Common myeloid progenitor, CD34-positive (primary cell): ENCODE results near the gene SFXN1.
A peak's percentile ranks its signal among the peaks of the same experiment; 100 is the strongest.

Source experiments
- CTCF ChIA-PET: fragments of 350-600 bp; sonication (Branson Sonifier 250); formaldehyde crosslinking; loops from one replicate; lab custom pipeline; 2021; ENCODE audit warnings: antibody characterized with exemption; lab: Charles Lee
- POLR2A ChIA-PET: fragments of 350-600 bp; sonication (Branson Sonifier 250); formaldehyde crosslinking; loops from one replicate; lab custom pipeline; 2021; ENCODE audit warnings: antibody characterized with exemption; lab: Charles Lee
- DNase-seq, 3 donors: peaks; one replicate each; pipeline versions ENCODE4 v3.0.0 to v3.0.0-alpha.2; 2013
- H3K27ac ChIP-seq, 2 experiments: 1 replicate in 1 of 2; 2 replicates in 1 of 2; pipeline ENCODE4 v1.7.0; 2013; ENCODE audit warnings: inconsistent platforms in 2 of 2, low read length in 2 of 2, mild to moderate bottlenecking in 2 of 2, low read depth in 1 of 2, moderate library complexity in 1 of 2; ENCODE audit not compliant: severe bottlenecking in 2 of 2, insufficient read depth in 1 of 2, poor library complexity in 1 of 2
- H3K27me3 ChIP-seq, 5 experiments: replicated peaks in 2 of 5; 1 replicate in 3 of 5; 2 replicates in 2 of 5; pipeline versions ENCODE4 v1.6.1 to v1.7.0; 2013; ENCODE audit warnings: low read length in 4 of 5, mild to moderate bottlenecking in 2 of 5, moderate library complexity in 2 of 5, inconsistent platforms in 1 of 5; ENCODE audit not compliant: insufficient read depth in 5 of 5, control insufficient read depth in 4 of 5
- H3K36me3 ChIP-seq, 4 experiments: 1 replicate in 2 of 4; 2 replicates in 2 of 4; pipeline versions ENCODE4 v1.6.1 to v1.7.0; 2013; ENCODE audit warnings: low read length in 3 of 4, control low read depth in 1 of 4, mild to moderate bottlenecking in 1 of 4; ENCODE audit not compliant: control insufficient read depth in 4 of 4, insufficient read depth in 4 of 4
- H3K4me1 ChIP-seq, 4 experiments: 1 replicate in 3 of 4; 2 replicates in 1 of 4; pipeline versions ENCODE4 v1.6.1 to v1.7.1; 2013; ENCODE audit warnings: low read length in 3 of 4, mild to moderate bottlenecking in 3 of 4, control low read depth in 1 of 4, inconsistent platforms in 1 of 4, moderate library complexity in 1 of 4; ENCODE audit not compliant: control insufficient read depth in 4 of 4, insufficient read depth in 4 of 4; ENCODE audit errors: control extremely low read depth in 1 of 4
- H3K4me3 ChIP-seq, 7 experiments: 1 replicate in 4 of 7; 2 replicates in 3 of 7; pipeline versions ENCODE4 v1.5.1 to v1.7.0; 2013; ENCODE audit warnings: mild to moderate bottlenecking in 7 of 7, low read length in 6 of 7, moderate library complexity in 6 of 7, inconsistent platforms in 2 of 7, low read depth in 2 of 7, control low read depth in 1 of 7; ENCODE audit not compliant: insufficient read depth in 4 of 7, control insufficient read depth in 1 of 7; ENCODE audit errors: extremely low read depth in 1 of 7
- H3K9me3 ChIP-seq, 5 experiments: 1 replicate in 4 of 5; 2 replicates in 1 of 5; pipeline versions ENCODE4 v1.6.1 to v1.7.1; 2013; ENCODE audit warnings: low read length in 4 of 5, mild to moderate bottlenecking in 2 of 5, inconsistent platforms in 1 of 5, low read depth in 1 of 5, moderate library complexity in 1 of 5; ENCODE audit not compliant: control insufficient read depth in 4 of 5, insufficient read depth in 2 of 5; ENCODE audit errors: control extremely low read depth in 1 of 5
- WGBS: methylation state at CpG from one replicate; pipeline ENCODE4 v1.1.5; 2013; ENCODE audit not compliant: insufficient coverage; 5-methylcytosine and 5-hydroxymethylcytosine counted together

SFXN1 gene

GRCh38 chr5:175471196-175471595 is 7.2 kb upstream of the SFXN1 start:
- H3K9me3 ChIP-seq = peaks cover 0 to 1% (median 0%) of the 10 kb centered on the region in 5 experiments
- 100% methylated on average over 1 of the region's 6 CpGs for WGBS
- DNase-seq = no peak
- H3K27me3 ChIP-seq = peaks cover 3 to 18% (median 6%) of the 10 kb centered on the region in 5 experiments
- H3K36me3 ChIP-seq = no peaks in the 10 kb centered on the region
- H3K4me1 ChIP-seq = no peaks in the 10 kb centered on the region
- no peak overlapping the region for H3K4me3 ChIP-seq
- H3K27ac ChIP-seq = no peak overlapping the region
- ChIA-PET CTCF (interaction anchor here (1.4 to 1.7 kb wide), 2 partner anchors 8 to 10 kb away, joined by 4 to 5 read pairs; no protein-coding TSS in a partner anchor), POLR2A (no interaction called here)

GRCh38 chr5:175471628-175472027 is 6.7 kb upstream of the SFXN1 start:
- Histone ChIP-seq H3K4me1 (no peaks in the 10 kb centered on the region), H3K27me3 (peaks cover 4 to 17% (median 8%) of the 10 kb centered on the region in 5 experiments), H3K36me3 (no peaks in the 10 kb centered on the region), H3K4me3 (no peak overlapping the region), H3K9me3 (peaks cover 0 to 1% (median 0%) of the 10 kb centered on the region in 5 experiments), H3K27ac (no peak overlapping the region)
- WGBS = 77% methylated on average over 6 of the region's 6 CpGs
- CTCF ChIA-PET = interaction anchor here (0.8 to 1.7 kb wide), 3 partner anchors 8 to 259 kb away, joined by 3 to 5 read pairs (median 4); no protein-coding TSS in a partner anchor
- DNase-seq = no peak
- POLR2A ChIA-PET = no interaction called here

DNA sequence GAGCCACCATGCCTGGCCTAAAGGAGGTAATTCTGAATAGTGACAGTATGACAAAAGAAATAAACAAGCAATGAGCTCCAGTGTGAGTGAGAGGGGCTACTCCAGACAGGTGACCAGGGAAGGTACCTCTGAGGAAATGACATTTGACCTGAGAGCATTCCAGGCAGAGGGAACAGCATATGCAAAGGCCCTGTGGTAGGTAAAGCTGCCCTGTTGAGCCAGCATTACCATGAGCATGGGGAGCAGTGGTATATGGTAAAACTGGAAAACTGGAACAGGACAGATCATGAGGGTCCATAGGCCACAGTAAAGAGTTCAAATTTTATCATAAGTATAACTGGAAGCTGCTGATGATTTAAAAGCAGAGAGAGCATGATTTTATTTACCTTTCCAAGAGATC is 6.0 kb upstream of the SFXN1 start:
- no peak for DNase-seq
- POLR2A ChIA-PET = no interaction called here
- Histone ChIP-seq H3K4me3 (no peak overlapping the region), H3K27ac (no peak overlapping the region), H3K36me3 (no peaks in the 10 kb centered on the region), H3K27me3 (peaks cover 6 to 14% (median 7%) of the 10 kb centered on the region in 5 experiments), H3K9me3 (peaks cover 0 to 1% (median 0%) of the 10 kb centered on the region in 5 experiments), H3K4me1 (no peaks in the 10 kb centered on the region)
- CTCF ChIA-PET = interaction anchor here (0.8 to 1.7 kb wide), 3 partner anchors 9 to 258 kb away, joined by 3 to 5 read pairs (median 4); no protein-coding TSS in a partner anchor

DNA sequence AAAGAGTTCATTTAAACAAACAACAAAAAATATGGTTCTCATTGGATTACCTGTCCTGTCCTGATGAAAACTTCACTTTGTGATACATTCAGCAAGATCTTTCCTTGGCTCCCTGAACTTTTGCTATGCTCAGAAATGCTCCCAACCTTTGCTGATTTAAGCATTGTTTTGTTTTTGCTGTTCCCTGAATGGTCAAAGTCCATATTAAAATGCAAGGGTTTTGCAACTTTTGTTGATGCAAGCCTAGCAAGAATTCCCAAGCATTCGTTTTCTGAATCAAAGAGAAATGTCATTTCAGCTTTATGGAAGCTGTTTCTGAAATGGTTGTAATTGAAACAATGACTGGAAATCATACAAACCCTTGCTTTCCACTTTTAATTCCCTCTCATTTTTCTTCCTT is 3.1 kb upstream of the SFXN1 start:
- H3K36me3 ChIP-seq = no peaks in the 10 kb centered on the region
- WGBS = no CpG with 5 or more reads among the region's 1 CpG
- peaks cover 8 to 19% (median 18%) of the 10 kb centered on the region in 4 experiments for H3K4me1 ChIP-seq
- H3K9me3 ChIP-seq = no peaks in the 10 kb centered on the region
- H3K27ac ChIP-seq = no peak overlapping the region
- POLR2A ChIA-PET = no interaction called here
- no peak overlapping the region for H3K4me3 ChIP-seq
- CTCF ChIA-PET = interaction anchor here (1.4 kb wide), 1 partner anchor 11 kb away, joined by 5 read pairs; no protein-coding TSS in a partner anchor
- DNase-seq = no peak
- peaks cover 2 to 7% (median 6%) of the 10 kb centered on the region in 5 experiments for H3K27me3 ChIP-seq

DNA sequence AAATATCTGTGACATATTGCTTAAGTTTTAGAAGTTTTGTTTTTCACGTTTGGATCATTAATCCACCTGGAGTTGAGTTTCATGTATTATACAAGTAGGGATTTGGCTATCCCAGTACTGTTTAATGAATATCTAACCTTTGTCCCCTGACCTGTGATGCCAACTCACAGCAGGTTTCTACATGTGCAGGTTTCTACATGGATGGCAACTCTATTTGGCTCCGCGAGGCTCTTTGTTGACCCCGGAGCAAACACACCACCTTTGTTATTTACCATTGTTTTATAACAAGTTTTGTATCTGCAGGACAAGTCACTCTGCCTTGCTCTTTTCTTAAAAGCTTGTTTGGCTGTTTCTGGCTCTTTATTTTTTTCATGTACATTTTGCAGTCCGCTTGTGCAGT is 920 bp upstream of the SFXN1 start:
- no CpG with 5 or more reads among the region's 5 CpGs for WGBS
- Histone ChIP-seq H3K27ac (no peak overlapping the region), H3K4me1 (peaks cover 15 to 27% (median 24%) of the 10 kb centered on the region in 4 experiments), H3K4me3 (no peak overlapping the region), H3K9me3 (no peaks in the 10 kb centered on the region), H3K36me3 (peaks cover 0 to 15% (median 1%) of the 10 kb centered on the region in 4 experiments), H3K27me3 (peaks cover 2 to 7% (median 5%) of the 10 kb centered on the region in 5 experiments)
- ChIA-PET POLR2A (no interaction called here), CTCF (interaction anchor here (1.4 kb wide), 1 partner anchor 12 kb away, joined by 5 read pairs; no protein-coding TSS in a partner anchor)
- DNase-seq = no peak

DNA sequence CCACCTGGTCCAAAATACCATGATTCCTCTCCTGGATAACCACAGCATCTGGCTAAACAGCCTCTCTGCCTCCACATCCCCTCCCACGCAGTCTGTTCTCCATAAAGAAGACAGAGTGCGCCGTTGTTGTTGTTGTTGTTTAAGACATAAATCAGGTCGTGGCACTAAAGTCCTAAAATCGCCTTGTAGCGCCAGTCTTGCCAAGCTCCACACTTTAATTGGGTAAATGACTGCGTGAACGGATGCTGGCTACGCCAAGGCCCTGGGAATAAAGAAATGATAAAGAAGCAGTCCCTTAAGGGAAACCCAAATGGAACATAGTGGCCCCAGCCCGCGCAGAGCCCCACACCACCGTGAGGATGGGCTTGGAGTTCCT is 364 bp upstream of the SFXN1 start:
- peaks cover 2 to 7% (median 5%) of the 10 kb centered on the region in 5 experiments for H3K27me3 ChIP-seq
- no peak for DNase-seq
- POLR2A ChIA-PET = no interaction called here
- peak overlapping the region; percentile 52 to 89 (median 86) for H3K4me3 ChIP-seq
- peaks cover 15 to 29% (median 24%) of the 10 kb centered on the region in 4 experiments for H3K4me1 ChIP-seq
- WGBS = 0% methylated on average over 7 of the region's 12 CpGs
- H3K27ac ChIP-seq = no peak overlapping the region
- H3K36me3 ChIP-seq = peaks cover 0 to 19% (median 1%) of the 10 kb centered on the region in 4 experiments
- CTCF ChIA-PET = no interaction called here
- H3K9me3 ChIP-seq = no peaks in the 10 kb centered on the region

DNA sequence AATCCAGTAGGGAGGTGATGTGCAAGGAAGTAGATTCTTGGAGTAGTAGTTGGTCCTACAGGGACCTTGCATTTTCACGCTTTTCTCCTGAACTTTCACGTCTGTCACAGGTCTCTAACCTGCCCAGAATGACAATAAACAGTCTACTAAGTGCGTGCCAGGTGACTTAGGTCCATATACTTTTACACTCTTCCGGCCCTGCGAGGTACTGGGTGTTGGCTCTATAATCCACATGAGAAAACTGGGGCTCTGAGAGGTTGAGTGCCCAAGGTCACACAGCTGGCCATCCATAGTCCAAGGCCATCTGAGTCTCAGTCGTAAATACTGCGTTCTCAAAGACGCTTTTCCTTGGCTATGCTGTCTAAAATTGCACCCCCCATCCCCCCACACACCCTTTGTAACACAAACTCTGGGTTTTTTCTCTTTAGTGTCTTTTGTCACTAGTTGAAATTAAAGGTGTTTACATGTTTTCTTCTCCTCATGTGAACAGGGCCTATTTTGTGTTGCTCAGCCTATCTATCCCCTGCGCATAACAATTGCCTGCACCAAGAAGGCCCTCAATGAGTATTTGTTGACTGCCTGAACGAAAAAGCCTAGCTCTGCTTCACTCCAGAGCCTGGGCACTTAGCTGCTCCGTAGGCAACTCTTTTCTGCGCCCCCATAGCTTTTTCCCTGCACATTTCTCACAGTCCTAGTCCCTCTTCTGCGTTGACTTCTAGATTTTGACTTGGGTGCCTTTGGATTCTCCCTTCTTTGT is 943 bp downstream of the SFXN1 start:
- peak overlapping the region; percentile 52 to 89 (median 86) for H3K4me3 ChIP-seq
- peaks cover 0 to 32% (median 9%) of the 10 kb centered on the region in 4 experiments for H3K36me3 ChIP-seq
- ChIA-PET CTCF (no interaction called here), POLR2A (no interaction called here)
- peaks cover 15 to 29% (median 24%) of the 10 kb centered on the region in 4 experiments for H3K4me1 ChIP-seq
- WGBS = 39% methylated on average over 13 of the region's 13 CpGs
- peaks cover 2 to 7% (median 3%) of the 10 kb centered on the region in 5 experiments for H3K27me3 ChIP-seq
- peak overlapping the region; percentile 42 to 80 for H3K27ac ChIP-seq
- no peaks in the 10 kb centered on the region for H3K9me3 ChIP-seq
- no peak for DNase-seq
